ENCODE data around the gene POLE. TPM values are rescaled to one million over a fixed set of nuclear protein-coding genes. Genes with fewer than 3 reads are reported as not detected.

POLE gene
- polyA plus RNA-seq, 1 of the 3 experiments (the other 2 are of a cell fraction) = 20.1 TPM

DNA sequence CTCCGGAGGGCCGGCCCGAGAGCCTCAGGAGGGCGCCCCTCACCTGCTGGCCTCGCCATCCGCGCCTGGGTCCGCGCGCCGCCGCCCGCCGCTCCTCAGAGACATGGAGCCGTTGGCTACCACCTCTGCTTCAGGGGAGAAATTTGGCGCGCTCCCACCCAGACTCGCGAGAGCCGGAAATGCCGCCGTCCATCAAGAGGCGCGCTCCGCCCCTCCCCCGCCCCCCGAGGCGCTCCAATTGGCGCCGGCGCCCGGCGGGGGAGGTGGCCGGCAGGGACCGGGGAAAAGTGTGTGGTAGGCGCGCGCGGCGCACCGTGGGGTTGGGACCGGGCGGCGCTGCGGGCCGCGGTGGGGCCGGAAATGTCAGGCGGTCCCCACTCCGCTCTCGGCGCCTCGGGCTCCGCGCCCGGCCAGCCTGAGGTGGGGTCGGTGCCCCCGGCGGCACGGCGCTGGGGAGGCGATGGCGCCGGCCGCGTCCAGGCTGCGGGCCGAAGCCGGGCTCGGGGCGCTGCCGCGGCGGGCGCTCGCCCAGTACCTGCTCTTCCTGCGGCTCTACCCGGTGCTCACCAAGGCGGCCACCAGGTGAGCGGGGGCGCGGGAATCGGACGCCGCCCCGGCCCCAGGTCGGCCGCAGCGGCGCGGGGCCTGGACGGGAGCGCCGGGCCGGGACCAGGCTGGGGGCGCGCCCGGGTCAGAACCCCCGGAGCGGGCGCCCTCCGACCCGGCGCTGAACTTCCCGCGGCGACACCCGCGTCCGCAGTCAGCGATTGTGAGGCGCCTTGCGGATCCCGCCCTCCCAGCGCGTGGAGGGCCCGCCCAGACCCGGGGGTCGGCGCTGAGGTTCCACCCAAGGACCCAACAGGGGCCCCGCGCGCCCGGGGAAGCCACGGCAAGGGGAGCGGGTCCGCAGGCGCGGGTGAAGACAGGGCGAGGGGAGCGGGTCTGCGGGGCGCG lies at the start of gene POLE, which contains the start of gene PXMP2 (continued):
- TF ChIP-seq YY1 (IDR thresholded peaks at IDR 0.05; ENCODE audit: low read depth) (peak; percentile 53; the same call in 1 of the 2 replicates), ELF1 (IDR thresholded peaks at IDR 0.05) (0 out of 2 replicates have a peak, but pooled peaks have one; percentile 28), TCF12 (IDR thresholded peaks at IDR 0.05) (no peak), USF1 (IDR thresholded peaks at IDR 0.05; ENCODE audit: borderline replicate concordance, low read depth) (no peak), FOXJ3 (CRISPR knock-in tag; IDR thresholded peaks at IDR 0.05) (no peak), IRF3 (IDR thresholded peaks at IDR 0.05; ENCODE audit: low read depth, low read length) (peak; percentile 97), GATA2 (CRISPR knock-in tag; IDR thresholded peaks at IDR 0.05) (no peak), RXRA (IDR thresholded peaks at IDR 0.05; ENCODE audit: borderline replicate concordance, low read depth) (no peak), EZH2phosphoT487 (IDR thresholded peaks at IDR 0.05; ENCODE audit: borderline replicate concordance, low read depth) (no peak), FOXM1 (IDR thresholded peaks at IDR 0.05; ENCODE audit: low read depth) (no peak), SMC3 (IDR thresholded peaks at IDR 0.05; ENCODE audit: low read depth, low read length) (no peak)
- TF ChIP-seq, protein P1, sequence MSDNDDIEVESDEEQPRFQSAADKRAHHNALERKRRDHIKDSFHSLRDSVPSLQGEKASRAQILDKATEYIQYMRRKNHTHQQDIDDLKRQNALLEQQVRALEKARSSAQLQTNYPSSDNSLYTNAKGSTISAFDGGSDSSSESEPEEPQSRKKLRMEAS (IDR thresholded peaks at IDR 0.05; ENCODE audit: low read depth) = peak; percentile 49; the same call in 1 of the 2 replicates

GRCh38 chr12:132736913-132737312 lies 49.8 kb upstream of the POLE start:
- Histone ChIP-seq H3K27ac (ENCODE audit: low read depth in 2 of 2, low read length in 1 of 2) (no peak overlapping the region), H3K79me2 (ENCODE audit: insufficient read depth) (peaks cover 31% of the 10 kb centered on the region; the same call in 1 of the 2 replicates), H3K4me3 (ENCODE audit: low read depth in 2 of 2, low read length in 1 of 2) (no peak overlapping the region), H3K27me3 (ENCODE audit: insufficient read depth) (no peaks in the 10 kb centered on the region), H4K20me1 (ENCODE audit: insufficient read depth) (peaks cover 5% of the 10 kb centered on the region; the same call in 1 of the 2 replicates), H3K9ac (no peak overlapping the region), H3K9me2 (no peaks in the 10 kb centered on the region), H3F3A (replicated peaks; ENCODE audit: insufficient read depth) (peaks cover 14% of the 10 kb centered on the region), H2AFZ (ENCODE audit: low read depth) (no peak overlapping the region), H3K9me3 (no peaks in the 10 kb centered on the region), H3K36me3 (replicated peaks in 1 of 2; ENCODE audit: control insufficient read depth in 1 of 2, insufficient read depth in 2 of 2, low read length in 1 of 2) (peaks cover 49 to 76% of the 10 kb centered on the region in 2 experiments), H3K4me1 (ENCODE audit: control insufficient read depth in 1 of 2, insufficient read depth in 2 of 2, low read depth in 1 of 2, low read length in 1 of 2) (peaks cover 0 to 4% of the 10 kb centered on the region in 2 experiments; a peak in 1 of 4 replicates), H3K4me2 (no peak overlapping the region)
- ChIA-PET POLR2A (no interaction called here), CTCF (no interaction called here)
- over 99% methylated on average over 8 of the region's 15 CpGs for WGBS (ENCODE audit: low lambda C conversion rate)
- no peak for DNase-seq
- TF ChIP-seq FOXJ3 (CRISPR knock-in tag; IDR thresholded peaks at IDR 0.05) = no peak
- TF ChIP-seq RFX5 (IDR thresholded peaks at IDR 0.05; ENCODE audit: low read length) = no peak
- TF ChIP-seq POLR2AphosphoS5 (IDR thresholded peaks at IDR 0.05; ENCODE audit: low read depth, low read length) = no peak
- no peak for TF ChIP-seq RCOR1 (IDR thresholded peaks at IDR 0.05; ENCODE audit: low read length)
- no peak for TF ChIP-seq CTCF (IDR thresholded peaks at IDR 0.05)
- no peak for TF ChIP-seq EZH2phosphoT487 (IDR thresholded peaks at IDR 0.05; ENCODE audit: borderline replicate concordance, low read depth)
- no peak for TF ChIP-seq GATA2 (CRISPR knock-in tag; IDR thresholded peaks at IDR 0.05)
- TF ChIP-seq, protein P1 (IDR thresholded peaks at IDR 0.05; ENCODE audit: low read depth) = no peak
- TF ChIP-seq RXRA (IDR thresholded peaks at IDR 0.05; ENCODE audit: borderline replicate concordance, low read depth) = no peak
- TF ChIP-seq TEAD4 (IDR thresholded peaks at IDR 0.05; ENCODE audit: borderline replicate concordance, insufficient read depth) = no peak

Data from SK-N-SH (cell line).